GM18861 (cell line): Measurements from ENCODE around the gene SAMD4A.

ENCODE experiments used
- ATAC-seq: cut with Tn5 transposase; IDR thresholded peaks from one replicate; pipeline ENCODE4 v1.9.1; 2021; ENCODE audit not compliant: unreplicated experiment

The SAMD4A gene

DNA sequence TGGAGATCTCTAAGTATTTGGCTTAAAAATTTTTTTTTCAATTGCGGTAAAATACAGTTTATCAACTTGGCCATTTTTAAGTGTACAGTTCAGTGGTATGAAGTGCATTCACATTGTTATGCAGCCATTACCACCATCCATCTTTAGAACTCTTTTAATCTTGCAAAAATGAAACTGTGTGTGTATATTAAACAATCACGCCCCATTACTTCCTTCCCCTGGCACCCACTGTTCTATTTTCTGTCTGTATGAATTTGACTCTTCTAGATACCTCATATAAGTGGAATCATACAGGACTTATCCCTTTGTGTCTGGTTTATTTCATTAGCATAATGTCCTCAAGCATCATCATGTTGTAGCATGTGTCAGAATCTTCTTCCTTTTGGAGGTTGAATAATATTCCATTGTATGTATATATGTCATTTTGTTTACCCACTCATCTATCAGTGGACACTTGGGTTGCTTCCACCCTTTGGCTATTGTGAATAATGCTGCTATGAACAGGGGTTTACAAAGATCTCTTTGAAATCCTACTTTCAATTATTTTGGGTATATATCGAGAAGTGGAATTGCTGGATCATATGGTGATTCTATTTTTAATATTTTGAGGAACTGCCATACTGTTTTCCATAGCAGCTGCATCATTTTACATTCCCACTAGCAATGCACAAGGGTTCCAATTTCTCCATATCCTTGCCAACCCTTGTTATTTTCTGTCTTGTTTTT, 62.9 kb downstream of the SAMD4A start:
- no peak for ATAC-seq

DNA sequence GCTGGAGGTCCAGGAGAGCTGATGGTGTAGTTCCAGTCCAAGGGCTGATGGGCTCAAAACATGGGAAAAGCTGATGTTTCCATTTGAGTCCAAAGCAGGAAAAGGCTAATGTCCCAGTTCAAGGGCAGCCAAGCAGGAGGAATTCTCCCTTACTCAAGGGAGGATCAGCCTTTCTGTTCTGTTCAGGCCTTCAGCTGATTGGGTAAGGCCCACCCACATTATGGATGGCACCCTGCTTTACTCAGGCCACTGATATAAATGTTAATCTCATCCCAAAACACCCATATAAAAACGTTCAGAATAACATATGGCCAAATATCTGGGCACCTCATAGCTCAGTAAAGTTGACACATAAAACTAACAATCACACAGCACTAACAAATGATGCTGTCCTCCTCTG, 64.1 kb downstream of the SAMD4A start:
- no peak for ATAC-seq

DNA sequence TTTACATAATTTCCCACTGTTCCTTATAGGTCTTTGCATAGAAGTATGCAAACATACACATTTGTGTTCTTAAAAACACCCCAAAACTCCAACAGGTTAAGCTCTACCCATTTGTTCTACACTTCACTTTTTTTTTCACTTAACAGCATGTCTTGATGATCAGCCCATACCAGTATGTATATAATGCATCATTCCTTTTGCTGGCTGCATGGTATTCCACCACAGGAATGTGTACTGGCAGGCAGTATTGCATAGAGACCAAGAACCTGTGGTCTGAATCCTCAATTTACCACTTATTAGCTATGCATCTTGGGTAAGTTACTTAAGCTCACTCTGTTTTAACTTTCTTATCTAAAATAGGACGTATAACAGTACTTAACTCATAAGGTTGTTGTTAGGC, 65.5 kb downstream of the SAMD4A start:
- no peak for ATAC-seq

DNA sequence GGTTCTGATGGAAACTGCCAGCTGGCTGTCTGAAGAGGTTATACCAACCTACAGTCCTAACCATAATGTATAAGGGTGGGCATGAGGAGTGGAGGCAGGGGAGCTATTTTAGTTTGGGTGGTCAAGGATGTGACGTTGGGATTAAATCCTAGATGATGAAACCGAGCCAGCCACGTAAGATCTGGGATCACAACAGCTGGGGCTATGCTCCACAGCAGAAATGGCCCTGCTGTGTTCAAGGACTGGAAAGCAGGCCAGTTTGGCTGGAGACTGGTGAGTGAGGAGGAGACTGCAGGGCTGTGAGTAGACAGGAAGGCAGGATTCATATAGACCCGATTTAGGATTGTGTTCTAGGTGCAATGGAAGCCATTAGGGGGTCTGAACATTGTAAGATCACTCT, 66.1 kb downstream of the SAMD4A start:
- no peak for ATAC-seq

DNA sequence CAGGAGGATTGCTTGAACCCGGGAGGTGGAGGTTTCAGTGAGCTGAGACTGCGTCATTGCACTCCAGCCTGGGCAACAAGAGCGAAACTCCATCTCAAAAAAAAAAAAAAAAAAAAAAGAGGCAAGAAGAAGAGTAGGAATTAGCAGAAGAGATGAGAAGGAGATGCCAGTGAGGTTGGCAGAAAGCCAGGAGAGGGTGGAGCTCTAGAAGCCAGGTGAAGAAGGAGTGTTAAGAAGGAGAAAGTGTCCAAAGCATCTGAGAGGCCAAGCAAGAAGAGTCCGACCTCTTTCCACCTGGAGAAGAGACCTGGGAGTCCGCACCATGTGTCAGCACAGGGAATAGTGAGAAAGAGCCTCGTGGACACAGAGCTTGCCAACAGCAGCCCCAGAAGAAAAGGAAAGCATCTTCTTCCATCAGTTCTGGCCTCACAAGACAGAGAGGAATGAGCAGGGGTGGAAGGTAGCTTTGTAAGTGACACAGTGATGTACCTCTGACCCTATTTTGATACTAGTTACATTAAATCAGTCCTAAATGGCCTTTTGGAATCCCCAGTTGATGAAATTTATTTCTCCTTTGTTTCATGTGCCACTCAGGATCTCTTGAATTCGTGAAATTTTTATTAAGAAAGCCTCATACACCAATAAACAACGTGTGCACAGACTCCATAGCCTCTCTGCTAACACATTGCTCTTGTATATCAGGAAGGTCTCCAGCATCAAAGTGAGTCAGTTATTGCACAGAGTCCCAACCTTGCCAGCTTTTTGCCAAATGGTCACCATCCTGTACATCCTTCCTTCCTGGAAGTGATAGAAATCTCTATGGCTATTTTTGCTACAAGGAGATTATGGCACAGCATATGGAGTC, 70.6 kb downstream of the SAMD4A start:
- ATAC-seq = no peak

DNA sequence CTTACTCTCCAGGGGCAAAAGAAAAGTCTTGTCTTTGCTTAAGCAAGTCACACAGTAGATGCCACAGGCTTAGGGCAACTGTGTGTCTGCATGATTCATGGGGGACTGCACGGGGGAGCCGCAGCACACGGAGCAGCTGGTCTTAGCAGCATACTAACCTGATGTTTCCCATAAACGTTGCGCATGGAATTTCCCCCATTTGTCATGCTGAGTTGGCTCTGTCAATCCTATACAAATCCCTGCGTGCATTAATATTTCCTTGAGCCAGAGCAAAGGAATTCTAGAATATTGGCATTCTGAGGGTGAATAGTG, 71.2 kb downstream of the SAMD4A start:
- ATAC-seq = no peak

DNA sequence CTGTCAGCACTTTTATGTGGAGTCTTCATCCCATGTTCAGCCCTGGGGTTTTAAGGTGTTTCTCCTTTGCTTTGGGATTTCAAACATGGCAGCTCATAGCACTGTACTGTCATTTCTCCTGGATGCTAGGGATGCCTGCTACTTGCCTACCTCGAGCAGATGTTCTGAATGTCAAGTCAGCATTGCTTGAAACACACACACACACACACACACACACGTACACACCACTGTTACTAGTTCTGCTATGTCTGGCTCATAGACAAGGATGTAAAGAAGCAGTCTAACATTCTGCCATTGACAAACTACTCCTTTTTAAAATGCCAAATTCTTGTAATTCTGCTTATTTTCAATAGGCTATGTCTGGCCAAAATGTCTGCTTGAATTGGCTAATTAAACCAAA, 72.7 kb downstream of the SAMD4A start:
- ATAC-seq = no peak

DNA sequence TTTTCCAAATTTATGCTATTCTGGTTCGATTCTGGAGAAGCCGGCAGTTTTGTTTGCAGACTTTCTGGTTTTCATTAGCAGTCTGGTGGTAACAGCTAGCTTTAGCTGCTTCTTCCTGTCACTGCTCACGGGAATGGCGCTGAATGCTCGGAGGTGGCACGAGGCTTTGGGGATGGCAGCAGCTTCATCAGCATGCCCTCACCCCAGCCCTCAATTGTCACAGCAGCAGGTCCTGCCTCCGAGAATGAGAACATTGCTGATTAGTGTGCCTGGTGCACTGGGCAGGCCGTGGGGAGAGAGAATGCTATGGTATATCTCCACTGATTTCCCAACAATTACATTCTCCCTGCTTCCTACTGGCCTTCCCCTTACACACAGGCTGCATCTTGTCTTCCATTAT, 73.6 kb downstream of the SAMD4A start:
- ATAC-seq = no peak

DNA sequence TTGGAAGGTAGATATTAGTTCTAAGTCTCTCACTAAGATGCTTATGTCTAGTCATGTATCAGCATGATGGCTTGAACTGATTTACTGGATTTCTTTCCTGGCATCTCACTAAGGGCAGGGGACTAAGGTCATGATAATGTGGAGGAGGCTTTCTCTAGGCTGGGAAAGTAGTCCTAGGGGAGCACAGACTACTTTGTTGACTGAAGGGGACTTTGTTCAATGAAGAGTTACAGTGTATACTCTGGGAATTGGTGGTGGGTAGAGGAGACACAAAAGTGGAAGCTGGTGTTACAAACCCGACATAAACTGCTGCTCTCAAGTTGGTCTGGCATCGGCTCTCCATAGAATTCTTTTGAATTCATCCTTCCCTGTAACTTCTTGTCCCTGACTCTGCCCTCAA, 75.2 kb downstream of the SAMD4A start:
- ATAC-seq = no peak

DNA sequence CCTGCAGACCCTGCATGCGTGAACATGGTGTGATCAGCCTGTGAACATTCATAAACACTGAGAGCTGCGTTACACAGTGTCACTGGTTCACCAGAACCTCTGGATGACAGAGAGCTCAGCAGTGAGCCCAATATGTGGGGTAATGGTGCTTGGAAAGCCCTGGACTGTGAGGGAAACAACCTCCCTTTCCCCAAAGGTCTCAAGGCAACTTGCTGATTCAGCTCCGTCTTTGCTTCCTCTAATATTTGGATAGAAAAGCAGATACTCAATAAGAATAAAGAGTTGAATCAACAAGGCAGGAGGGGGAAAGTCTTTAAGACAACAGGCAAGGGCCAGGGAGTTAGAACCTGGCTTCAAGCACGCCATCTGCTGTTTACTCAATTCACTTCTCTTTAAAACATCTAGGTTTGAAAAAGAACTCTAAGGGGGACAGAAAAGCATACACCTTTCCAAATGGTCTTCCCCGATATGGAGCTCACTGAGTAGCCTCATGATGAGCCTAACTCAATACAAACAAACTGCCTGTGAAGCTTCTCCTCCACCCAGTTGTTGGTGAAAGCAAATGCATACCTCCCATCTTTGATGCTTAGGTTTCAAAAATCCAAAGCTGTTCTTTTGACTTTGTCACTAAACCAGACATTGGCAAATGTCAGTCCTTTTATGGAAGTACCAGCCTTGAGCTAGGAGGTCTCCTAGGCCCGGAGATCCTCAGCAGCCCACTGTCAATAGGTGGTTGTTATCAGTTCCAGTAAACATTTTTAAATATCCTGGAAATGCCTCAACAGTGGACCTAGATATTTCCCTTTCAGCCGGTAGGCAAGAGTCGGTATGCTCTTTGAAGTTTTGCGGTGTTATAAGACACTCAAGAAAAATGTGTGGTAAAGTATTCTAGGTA, 76.1 kb downstream of the SAMD4A start:
- no peak for ATAC-seq

DNA sequence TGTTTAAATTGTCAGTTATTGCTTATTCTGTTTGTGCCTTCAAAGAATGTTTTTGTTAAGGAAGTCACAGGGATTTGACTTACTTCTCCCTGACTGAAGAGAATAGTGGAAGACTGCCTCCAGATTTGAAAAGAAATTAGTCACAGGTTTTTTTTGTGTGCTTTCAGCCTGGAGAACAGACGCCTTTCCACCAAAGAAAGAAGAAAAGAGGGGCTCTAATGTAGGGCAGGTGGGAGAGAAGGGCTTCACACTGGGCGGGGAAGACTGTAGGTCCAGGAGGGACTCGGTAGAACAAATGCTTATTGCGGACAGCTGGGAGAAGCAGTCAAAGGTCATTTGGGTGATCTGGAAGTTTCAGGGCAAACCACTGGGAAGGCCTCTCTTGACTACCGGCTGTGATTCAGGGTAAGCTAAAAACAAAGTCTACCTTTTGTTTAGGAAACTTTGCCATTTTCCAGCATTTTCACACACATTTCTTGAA, 76.8 kb downstream of the SAMD4A start:
- ATAC-seq = no peak

DNA sequence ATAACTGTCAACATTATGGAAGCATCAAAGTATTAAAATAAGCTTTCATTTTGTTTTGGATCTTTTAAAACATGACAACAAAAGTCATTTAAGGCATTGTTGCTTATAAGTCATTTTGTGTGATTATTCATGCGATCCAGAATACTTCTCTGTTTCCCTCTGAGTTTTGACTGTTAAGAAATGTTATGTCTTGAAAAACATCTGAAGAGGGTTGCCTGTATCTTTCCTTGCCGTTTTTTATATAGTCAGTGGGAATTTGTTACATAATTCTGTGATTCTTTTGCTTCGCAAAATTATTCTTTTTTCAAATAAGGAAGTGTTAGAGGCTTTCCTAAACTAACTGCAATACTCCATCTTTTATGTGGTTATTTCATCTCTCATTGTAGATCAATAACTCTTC, 78.7 kb downstream of the SAMD4A start:
- ATAC-seq = no peak

DNA sequence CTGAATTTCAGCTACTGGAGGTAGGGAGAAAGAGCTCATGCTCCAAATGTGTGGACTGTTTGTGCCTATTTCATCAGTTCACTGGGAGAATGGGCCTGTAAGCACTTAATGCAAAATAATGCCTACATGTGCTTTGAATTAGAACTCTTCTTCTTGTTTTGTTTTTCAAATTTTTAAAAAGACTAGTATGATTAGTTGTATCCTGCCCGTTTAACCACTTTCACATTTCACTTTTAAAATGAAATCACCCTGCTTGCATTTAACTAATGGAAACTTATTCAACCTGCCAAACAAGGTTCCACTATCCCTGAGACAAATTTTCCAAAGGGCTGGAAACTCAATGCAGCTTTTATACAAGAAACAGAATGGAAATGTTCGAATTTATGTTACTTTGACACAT, 79.7 kb downstream of the SAMD4A start:
- no peak for ATAC-seq

DNA sequence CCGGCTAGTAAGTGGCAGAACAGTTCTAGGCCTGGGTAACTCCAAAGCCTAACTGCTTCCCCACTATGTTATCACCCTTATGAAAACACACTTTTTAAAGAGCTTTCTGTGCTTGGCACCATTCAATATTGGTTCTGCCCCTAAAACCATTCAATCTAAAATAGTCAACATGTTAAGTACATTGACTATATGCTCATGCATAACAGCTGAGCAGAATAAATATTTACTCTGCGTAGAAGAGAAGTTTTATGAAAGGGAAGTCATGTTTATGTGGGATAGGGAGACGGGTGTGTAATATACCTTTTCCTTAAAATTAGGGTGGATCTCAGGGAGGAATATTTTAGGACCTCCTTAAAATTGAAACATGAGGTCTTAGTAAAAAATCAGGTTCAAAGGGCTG, 80.5 kb downstream of the SAMD4A start:
- ATAC-seq = no peak

DNA sequence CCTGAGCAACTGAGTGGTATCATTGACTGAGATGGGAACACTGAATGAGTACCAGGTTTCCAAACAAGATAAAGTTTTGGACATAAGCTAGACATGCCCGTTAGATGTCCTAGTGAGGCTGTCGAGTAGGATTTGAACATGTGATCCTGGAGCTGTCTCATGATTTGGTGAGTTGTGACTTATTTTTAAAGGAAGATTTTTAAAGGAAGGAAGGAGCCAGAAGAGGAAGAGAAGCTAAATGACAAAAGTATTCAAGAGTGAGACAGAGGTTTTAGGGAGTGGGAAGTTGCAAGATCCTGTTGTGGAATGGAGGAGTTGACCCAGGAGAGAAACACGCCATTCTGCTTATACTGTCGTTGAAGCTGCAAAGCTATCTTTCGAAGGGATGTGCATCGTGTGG, 82.1 kb downstream of the SAMD4A start:
- ATAC-seq = no peak

DNA sequence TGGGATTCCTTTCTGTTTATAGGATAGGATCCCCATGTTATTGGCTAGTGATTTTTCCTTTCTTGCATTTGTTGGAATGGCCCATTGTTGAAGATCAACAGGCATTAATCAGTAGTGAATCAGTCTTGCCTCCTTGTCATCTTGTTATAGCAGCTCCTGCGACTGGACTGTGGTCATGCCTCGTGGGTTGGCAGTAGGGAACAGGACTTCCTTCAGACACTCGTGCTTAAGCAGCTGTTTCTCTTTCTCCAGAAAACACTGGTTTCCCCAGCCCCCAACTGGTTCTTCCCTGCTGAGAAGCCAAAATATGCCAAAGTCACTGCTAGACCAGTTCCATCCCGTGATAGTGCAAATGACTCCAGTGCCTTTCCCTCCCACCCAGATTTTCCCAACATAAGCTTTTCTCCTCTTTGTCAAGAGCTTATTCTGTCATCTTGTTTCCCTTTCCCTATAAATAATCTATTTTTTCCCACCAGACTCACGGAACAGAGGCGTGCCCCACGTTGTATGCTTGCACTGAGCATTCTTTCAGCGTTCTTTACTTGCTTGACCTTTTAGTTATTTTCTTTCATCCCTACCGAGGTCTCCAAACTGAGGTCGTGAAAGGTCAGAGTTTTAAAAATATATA, 83.5 kb downstream of the SAMD4A start:
- ATAC-seq = no peak

DNA sequence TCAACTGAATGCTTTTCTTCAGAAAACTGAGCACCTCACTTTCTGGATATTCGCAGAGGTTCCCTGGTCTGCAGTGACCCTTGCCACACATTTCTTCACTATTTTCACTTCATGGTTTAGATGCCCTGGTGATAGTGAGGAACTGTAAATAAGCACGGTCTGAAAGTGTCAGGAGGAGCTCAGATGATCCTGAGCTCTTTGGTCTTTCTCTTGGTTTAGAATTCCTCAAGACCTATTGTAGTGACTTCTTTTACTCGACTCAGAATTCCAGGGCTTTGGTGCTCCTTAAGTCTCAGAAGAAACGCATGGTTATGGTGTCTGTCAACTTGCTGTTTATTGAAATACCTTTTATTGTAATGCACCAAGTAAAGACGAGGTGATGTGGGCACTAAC, 84.0 kb downstream of the SAMD4A start:
- no peak for ATAC-seq

DNA sequence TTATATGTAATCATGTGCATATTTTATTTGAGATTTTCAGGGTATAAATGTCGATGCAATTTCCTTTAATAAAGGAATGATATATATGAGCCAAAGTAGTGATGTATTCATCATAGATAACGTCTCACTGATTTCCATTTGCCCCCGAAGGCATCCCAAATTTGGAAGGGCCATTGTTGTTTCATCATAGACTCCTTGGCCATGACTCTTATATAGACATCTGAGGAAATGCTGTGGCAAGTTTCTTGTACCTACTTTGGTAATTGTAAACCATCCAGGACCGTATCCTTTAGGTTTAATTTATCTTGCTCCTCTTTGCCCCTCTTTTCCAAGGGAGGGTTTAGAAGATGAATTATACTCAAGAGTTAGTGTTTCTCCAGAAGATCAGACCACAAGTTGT, 84.7 kb downstream of the SAMD4A start:
- no peak for ATAC-seq

DNA sequence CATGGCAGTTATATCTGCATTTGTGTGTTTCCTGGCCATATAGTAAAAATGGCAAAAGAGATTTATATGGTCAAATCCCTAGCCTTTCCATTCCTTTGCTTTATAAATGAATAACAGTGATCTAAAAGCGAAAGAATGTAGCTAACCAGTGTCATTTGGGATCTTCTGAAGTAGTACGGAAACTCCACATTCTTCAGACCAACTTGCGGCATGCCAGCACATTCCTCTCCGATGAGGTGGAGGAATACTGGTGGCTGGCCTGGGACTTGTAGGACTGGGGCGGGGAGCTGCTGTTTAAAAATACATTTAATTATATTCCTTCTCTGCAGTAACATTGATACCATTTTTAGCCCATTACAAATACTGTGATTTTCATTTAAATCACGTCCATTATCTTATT, 85.3 kb downstream of the SAMD4A start:
- no peak for ATAC-seq

DNA sequence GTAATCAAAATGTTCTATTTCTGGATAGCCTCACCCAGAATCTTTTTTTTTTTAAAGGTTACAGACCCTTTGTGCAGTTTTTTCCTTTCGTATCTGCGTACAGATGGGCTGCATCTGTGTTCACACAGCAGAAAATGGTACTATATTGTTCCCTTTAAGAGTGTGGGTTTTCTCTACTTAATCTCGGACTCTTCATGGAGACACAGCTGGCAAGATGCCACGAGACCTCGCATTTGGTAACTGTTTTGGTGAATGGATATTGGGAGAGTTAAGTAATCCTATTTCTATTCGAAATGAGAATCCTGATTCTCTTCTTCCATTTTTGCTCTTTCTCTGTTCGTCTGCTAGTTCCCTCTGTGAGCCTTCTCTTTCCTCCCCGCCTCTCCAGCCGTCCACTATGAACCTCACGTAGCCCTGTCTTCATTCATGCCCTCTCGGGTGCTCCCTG, 85.7 kb downstream of the SAMD4A start:
- no peak for ATAC-seq
